Ishikawa (cell line): ENCODE data around the gene RPS6KA1.

ENCODE experiments used
- CEBPB ChIP-seq: IDR thresholded peaks from 2 replicates; pipeline ENCODE4 v1.6.1; 2012
- CREB1 ChIP-seq: IDR thresholded peaks from 2 replicates; pipeline ENCODE4 v1.6.1; 2012; ENCODE audit warnings: low read depth
- EGR1 ChIP-seq: IDR thresholded peaks from 2 replicates; pipeline ENCODE4 v1.6.1; 2012
- EP300 ChIP-seq: IDR thresholded peaks from 2 replicates; pipeline ENCODE4 v1.6.1; 2012; ENCODE audit warnings: borderline replicate concordance
- FOXM1 ChIP-seq: IDR thresholded peaks from 2 replicates; pipeline ENCODE4 v1.6.1; 2012; ENCODE audit warnings: low read depth, borderline replicate concordance
- NFIC ChIP-seq: IDR thresholded peaks from 2 replicates; pipeline ENCODE4 v1.6.1; 2012
- RAD21 ChIP-seq: IDR thresholded peaks from 2 replicates; pipeline ENCODE4 v1.6.1; 2012; ENCODE audit warnings: low read depth
- TAF1 ChIP-seq: IDR thresholded peaks from 2 replicates; pipeline ENCODE4 v1.6.1; 2012; ENCODE audit warnings: low read depth, mild to moderate bottlenecking
- TCF12 ChIP-seq: IDR thresholded peaks from 2 replicates; pipeline ENCODE4 v1.6.1; 2012; ENCODE audit warnings: low read depth
- TEAD4 ChIP-seq: IDR thresholded peaks from 2 replicates; pipeline ENCODE4 v1.6.1; 2012
- YY1 ChIP-seq: IDR thresholded peaks from 2 replicates; pipeline ENCODE4 v1.6.1; 2012; ENCODE audit warnings: low read depth
- ZBTB7A ChIP-seq: IDR thresholded peaks from 2 replicates; pipeline ENCODE4 v1.6.1; 2012; ENCODE audit warnings: low read depth
- TF ChIP-seq, protein P1 (sequence below): IDR thresholded peaks from 2 replicates; pipeline ENCODE4 v1.6.1; 2012
- TF ChIP-seq, protein P2 (sequence below): IDR thresholded peaks from 2 replicates; pipeline ENCODE4 v1.6.1; 2012; ENCODE audit warnings: low read depth, mild to moderate bottlenecking
- TF ChIP-seq, protein P3 (sequence below): IDR thresholded peaks from 2 replicates; pipeline ENCODE4 v1.6.1; 2012

The RPS6KA1 gene

DNA sequence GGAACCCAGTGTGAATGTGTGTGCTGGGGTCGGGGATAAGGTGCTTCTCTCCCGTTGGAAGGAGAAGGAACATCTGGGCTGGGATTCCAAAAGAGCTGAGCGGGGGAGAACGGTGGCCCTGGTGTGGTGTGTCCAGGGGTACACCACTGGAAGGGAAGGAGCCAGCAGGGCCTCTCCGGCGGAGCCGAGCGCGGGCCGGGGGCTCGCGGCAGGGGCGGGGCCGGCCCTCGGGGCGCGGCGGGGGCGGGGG lies 231 bp upstream of the RPS6KA1 start:
- TF ChIP-seq TEAD4 (no peak), CEBPB (no peak), EP300 (no peak)

DNA sequence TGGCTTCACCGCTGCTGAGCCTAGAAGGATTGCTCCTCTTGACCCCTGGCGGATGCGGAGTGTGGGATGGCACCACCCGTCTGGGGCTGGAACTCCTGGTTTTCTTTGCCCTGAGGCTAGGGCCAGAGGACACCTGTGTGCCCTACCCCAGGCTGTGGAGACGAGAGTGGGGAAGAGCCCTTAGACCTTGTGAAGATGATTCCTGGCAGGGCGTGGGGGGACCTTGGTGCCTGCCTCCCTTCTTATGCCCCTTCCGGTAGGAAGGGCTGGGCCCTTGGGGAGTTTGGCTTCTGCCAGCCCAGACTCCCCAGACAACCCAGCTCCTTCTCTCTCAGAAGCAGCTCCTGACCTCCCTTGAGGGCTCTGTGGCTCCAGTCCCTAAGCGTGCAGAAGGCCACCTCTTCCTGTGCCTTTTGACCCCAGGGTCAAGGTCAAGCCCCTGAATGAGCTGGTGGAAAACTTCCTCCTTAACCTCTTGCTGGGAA lies 891 bp downstream of the RPS6KA1 start:
- TF ChIP-seq, protein P1, sequence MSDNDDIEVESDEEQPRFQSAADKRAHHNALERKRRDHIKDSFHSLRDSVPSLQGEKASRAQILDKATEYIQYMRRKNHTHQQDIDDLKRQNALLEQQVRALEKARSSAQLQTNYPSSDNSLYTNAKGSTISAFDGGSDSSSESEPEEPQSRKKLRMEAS: no peak
- no peak for TF ChIP-seq CREB1
- TF ChIP-seq, protein P2, sequence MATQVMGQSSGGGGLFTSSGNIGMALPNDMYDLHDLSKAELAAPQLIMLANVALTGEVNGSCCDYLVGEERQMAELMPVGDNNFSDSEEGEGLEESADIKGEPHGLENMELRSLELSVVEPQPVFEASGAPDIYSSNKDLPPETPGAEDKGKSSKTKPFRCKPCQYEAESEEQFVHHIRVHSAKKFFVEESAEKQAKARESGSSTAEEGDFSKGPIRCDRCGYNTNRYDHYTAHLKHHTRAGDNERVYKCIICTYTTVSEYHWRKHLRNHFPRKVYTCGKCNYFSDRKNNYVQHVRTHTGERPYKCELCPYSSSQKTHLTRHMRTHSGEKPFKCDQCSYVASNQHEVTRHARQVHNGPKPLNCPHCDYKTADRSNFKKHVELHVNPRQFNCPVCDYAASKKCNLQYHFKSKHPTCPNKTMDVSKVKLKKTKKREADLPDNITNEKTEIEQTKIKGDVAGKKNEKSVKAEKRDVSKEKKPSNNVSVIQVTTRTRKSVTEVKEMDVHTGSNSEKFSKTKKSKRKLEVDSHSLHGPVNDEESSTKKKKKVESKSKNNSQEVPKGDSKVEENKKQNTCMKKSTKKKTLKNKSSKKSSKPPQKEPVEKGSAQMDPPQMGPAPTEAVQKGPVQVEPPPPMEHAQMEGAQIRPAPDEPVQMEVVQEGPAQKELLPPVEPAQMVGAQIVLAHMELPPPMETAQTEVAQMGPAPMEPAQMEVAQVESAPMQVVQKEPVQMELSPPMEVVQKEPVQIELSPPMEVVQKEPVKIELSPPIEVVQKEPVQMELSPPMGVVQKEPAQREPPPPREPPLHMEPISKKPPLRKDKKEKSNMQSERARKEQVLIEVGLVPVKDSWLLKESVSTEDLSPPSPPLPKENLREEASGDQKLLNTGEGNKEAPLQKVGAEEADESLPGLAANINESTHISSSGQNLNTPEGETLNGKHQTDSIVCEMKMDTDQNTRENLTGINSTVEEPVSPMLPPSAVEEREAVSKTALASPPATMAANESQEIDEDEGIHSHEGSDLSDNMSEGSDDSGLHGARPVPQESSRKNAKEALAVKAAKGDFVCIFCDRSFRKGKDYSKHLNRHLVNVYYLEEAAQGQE: no peak

DNA sequence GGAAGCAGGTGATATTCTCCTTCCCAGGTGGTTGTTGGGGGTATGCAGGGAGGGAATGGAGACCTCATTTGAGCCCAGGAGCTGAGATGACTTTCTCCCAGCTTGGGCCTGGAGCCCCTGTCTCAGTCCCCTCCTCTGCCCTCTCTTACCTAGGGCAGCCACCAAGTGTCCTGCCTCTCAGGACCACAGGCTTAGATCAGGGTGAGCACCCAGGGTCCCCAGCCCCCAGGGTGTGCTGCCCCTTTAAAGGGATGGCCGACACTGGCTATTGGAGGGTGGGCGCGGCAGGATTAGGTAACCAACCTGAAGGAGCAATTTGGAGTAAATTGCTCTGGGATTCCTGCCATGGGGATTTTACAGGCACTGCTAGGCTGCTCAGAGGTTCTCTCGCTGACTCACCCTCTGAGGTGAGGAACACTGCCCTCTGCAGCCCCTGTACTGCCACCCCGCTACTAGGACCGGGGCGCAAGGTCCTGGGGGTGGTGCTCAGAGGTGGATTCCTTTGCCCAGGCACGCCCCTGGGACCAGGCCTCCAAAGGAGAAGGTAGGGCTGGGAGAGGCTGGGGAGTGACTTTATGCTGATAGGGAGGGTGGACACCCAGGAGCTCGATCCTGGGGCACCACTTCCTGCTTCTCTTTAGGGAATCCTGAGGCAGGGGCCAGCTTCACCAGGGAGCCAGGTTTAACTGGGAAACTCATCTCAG lies 1.5 kb downstream of the RPS6KA1 start:
- TF ChIP-seq FOXM1 (no peak), ZBTB7A (peak; percentile 61), RAD21 (peak; percentile 65), TCF12 (peak; percentile 48), EP300 (peak; percentile 27; the same call in 1 of the 2 replicates), YY1 (no peak), NFIC (peak; percentile 56), TEAD4 (peak; percentile 68), CEBPB (peak; percentile 73; the same call in 1 of the 2 replicates)
- TF ChIP-seq, protein P3, sequence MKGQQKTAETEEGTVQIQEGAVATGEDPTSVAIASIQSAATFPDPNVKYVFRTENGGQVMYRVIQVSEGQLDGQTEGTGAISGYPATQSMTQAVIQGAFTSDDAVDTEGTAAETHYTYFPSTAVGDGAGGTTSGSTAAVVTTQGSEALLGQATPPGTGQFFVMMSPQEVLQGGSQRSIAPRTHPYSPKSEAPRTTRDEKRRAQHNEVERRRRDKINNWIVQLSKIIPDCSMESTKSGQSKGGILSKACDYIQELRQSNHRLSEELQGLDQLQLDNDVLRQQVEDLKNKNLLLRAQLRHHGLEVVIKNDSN: no peak
- TF ChIP-seq, protein P2: no peak

DNA sequence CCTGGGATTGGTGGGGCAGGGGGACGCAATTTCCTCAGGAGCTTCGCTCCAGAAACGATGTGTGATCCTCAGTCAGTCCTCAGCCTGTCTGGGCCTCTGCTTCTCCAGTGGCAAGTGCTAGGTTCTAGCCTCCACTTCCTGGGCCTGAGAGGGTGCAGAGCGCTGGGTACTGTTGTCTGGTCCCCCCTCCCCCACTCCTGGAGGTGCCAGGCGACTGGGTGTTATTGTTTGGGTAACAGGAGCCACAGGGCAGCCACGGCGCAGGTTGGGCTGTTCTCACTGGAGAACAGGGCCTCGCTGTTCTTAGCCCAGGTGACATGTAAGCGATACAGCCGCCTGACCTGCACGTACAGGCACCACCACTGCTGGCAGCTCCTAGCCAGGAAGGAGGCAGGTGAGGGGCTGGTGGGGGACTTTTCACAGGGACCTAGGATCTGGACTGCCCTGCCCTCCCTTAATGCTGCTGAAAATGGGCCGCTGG lies 2.1 kb downstream of the RPS6KA1 start:
- TF ChIP-seq, protein P3: no peak
- no peak for TF ChIP-seq TAF1
- TF ChIP-seq EGR1: no peak
- TF ChIP-seq ZBTB7A: no peak; the same call in 1 of the 2 replicates
- no peak; the same call in 1 of the 2 replicates for TF ChIP-seq TCF12
- TF ChIP-seq, protein P1: no peak
- TF ChIP-seq, protein P2: no peak
- TF ChIP-seq CEBPB: no peak
- TF ChIP-seq CREB1: no peak
- no peak for TF ChIP-seq FOXM1
- TF ChIP-seq EP300: no peak
- no peak for TF ChIP-seq NFIC
- TF ChIP-seq YY1: no peak

DNA sequence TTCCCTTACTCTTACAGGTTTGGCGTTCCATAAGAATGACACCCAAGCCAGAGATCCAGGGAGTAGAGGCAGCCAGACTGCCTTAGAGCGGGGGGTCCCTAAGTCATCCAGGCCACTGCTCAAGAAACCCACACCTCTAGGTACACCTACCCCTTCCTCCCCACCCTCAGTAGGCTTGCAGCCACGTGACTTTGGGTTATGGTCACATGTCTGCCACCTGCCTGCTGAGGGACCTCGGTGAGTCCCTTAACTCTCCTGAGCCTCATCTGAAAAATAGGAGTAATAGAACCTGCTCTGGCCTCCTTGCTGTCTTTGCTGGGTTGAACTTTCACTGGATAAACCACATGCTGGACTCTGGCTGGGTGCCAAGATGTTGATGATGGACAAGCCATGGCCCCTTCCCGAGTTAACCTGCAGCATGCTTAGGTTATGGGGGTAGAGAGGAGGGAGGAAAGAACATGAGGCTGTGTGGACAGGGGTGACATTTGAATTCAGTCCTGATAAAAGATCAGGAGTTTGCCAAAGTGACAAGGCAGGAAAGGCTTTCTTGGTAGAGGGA lies 4.5 kb downstream of the RPS6KA1 start:
- TF ChIP-seq NFIC (peak; percentile 53; the same call in 1 of the 2 replicates), TEAD4 (no peak), CREB1 (no peak)
